ENCODE data around the gene TCF20. TPM values are rescaled to one million over a fixed set of nuclear protein-coding genes. Genes with fewer than 3 reads are reported as not detected.

Gene TCF20
- total and polyA plus RNA-seq, 2 experiments from 2014 or later = 5.9 to 34.3 TPM

DNA sequence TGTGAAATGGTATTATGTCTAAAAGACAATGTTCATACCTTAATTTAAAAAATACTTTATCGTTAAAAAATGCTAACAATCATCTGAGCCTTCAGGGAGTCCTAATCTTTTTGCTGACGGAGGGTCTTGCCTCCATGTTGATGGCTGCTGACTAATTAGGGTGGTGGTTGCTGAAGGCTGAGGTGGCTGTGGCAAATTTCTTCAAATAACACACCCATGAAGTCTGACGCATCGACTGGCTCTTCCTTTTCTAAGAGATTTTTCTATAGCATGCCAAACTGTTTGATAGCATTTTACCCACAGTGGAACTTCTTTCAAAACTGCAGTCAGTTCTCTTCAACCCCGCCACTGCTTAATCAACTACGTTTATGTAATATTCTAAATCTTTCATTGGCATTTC lies 33.6 kb downstream of the TCF20 start:
- H3K4me2 ChIP-seq = no peak overlapping the region
- no peaks in the 10 kb centered on the region for H3K4me1 ChIP-seq (ENCODE audit: insufficient read depth)
- no peaks in the 10 kb centered on the region for H3K36me3 ChIP-seq (replicated peaks; ENCODE audit: insufficient read depth, low read depth)
- 98% methylated on average over 6 of the region's 6 CpGs for WGBS (ENCODE audit: low lambda C conversion rate, missing lambda C conversion rate)
- no peaks in the 10 kb centered on the region for H3K9me3 ChIP-seq (ENCODE audit: low read depth)
- H3K27me3 ChIP-seq = no peaks in the 10 kb centered on the region
- DNase-seq (ENCODE audit: low spot score) = no peak
- H3K79me2 ChIP-seq = peaks cover 100% of the 10 kb centered on the region
- TF ChIP-seq EZH2 (IDR thresholded peaks at IDR 0.05; ENCODE audit: borderline replicate concordance) (no peak), EZH2phosphoT487 (IDR thresholded peaks at IDR 0.05; ENCODE audit: low read depth, severe bottlenecking, unreplicated experiment) (no peak)
- TF ChIP-seq, protein P1, sequence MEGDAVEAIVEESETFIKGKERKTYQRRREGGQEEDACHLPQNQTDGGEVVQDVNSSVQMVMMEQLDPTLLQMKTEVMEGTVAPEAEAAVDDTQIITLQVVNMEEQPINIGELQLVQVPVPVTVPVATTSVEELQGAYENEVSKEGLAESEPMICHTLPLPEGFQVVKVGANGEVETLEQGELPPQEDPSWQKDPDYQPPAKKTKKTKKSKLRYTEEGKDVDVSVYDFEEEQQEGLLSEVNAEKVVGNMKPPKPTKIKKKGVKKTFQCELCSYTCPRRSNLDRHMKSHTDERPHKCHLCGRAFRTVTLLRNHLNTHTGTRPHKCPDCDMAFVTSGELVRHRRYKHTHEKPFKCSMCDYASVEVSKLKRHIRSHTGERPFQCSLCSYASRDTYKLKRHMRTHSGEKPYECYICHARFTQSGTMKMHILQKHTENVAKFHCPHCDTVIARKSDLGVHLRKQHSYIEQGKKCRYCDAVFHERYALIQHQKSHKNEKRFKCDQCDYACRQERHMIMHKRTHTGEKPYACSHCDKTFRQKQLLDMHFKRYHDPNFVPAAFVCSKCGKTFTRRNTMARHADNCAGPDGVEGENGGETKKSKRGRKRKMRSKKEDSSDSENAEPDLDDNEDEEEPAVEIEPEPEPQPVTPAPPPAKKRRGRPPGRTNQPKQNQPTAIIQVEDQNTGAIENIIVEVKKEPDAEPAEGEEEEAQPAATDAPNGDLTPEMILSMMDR (IDR thresholded peaks at IDR 0.05; ENCODE audit: poor library complexity) = no peak
- H3K27ac ChIP-seq = no peak overlapping the region
- no peak overlapping the region for H2AFZ ChIP-seq
- H4K20me1 ChIP-seq (ENCODE audit: insufficient read depth, poor library complexity, severe bottlenecking) = peaks cover 17% of the 10 kb centered on the region
- H3K4me3 ChIP-seq = no peak overlapping the region
- H3K9me2 ChIP-seq (replicated peaks; ENCODE audit: insufficient read depth) = no peaks in the 10 kb centered on the region

DNA sequence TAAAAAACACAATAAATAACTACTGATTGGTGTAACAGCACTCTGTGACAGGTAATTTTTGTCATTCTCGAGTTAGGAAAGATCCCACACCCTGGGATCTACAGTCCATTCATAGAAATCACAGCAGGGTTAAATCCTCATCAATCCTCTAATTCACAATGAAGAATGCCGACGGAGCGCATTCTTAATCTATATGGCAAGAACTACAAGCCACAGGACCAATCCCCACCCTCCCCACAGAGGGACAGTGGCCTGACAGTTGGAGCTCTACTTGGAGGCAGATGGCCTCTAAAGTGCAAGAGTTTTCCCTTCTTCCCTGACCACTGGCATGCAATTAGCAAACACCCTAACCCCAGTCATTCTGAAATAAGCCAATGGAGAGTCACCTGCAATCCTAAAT lies 34.2 kb downstream of the TCF20 start:
- H4K20me1 ChIP-seq (ENCODE audit: insufficient read depth, poor library complexity, severe bottlenecking) = peaks cover 17% of the 10 kb centered on the region
- no peak overlapping the region for H3K4me2 ChIP-seq
- H3K79me2 ChIP-seq = peaks cover 98% of the 10 kb centered on the region
- H2AFZ ChIP-seq = no peak overlapping the region
- H3K9me3 ChIP-seq (ENCODE audit: low read depth) = no peaks in the 10 kb centered on the region
- H3K36me3 ChIP-seq (replicated peaks; ENCODE audit: insufficient read depth, low read depth) = no peaks in the 10 kb centered on the region
- H3K4me1 ChIP-seq (ENCODE audit: insufficient read depth) = no peaks in the 10 kb centered on the region
- DNase-seq (ENCODE audit: low spot score) = no peak
- TF ChIP-seq EZH2phosphoT487 (IDR thresholded peaks at IDR 0.05; ENCODE audit: low read depth, severe bottlenecking, unreplicated experiment) (no peak), EZH2 (IDR thresholded peaks at IDR 0.05; ENCODE audit: borderline replicate concordance) (no peak)
- TF ChIP-seq, protein P1 (IDR thresholded peaks at IDR 0.05; ENCODE audit: poor library complexity) = no peak
- H3K9me2 ChIP-seq (replicated peaks; ENCODE audit: insufficient read depth) = no peaks in the 10 kb centered on the region
- no peak overlapping the region for H3K4me3 ChIP-seq
- no peak overlapping the region for H3K27ac ChIP-seq
- 93% methylated on average over 4 of the region's 4 CpGs for WGBS (ENCODE audit: low lambda C conversion rate, missing lambda C conversion rate)
- H3K27me3 ChIP-seq = no peaks in the 10 kb centered on the region

DNA sequence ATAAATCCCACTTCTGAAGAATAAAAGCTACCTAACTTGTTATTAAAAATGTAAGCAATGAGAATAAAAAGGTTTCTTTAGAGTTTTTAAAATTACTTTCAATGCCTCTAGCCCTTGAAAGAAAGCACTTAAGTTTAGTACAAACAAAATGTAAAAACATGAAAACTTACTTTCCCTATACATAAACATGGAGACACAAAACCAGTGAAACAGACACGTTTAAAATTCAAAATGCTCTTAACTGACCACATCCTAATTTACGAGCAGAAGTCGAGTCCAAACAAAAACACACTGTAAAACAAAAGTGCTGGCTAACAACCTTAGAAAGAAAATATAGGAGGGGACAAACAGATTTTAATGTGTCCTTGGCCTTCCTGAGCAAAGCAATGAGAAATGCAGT lies 36.6 kb downstream of the TCF20 start:
- no peak for DNase-seq (ENCODE audit: low spot score)
- H3K4me3 ChIP-seq = no peak overlapping the region
- H3K4me2 ChIP-seq = no peak overlapping the region
- no peaks in the 10 kb centered on the region for H3K36me3 ChIP-seq (replicated peaks; ENCODE audit: insufficient read depth, low read depth)
- no peaks in the 10 kb centered on the region for H3K9me2 ChIP-seq (replicated peaks; ENCODE audit: insufficient read depth)
- H3K27me3 ChIP-seq = no peaks in the 10 kb centered on the region
- TF ChIP-seq, protein P1 (IDR thresholded peaks at IDR 0.05; ENCODE audit: poor library complexity) = no peak
- TF ChIP-seq EZH2 (IDR thresholded peaks at IDR 0.05; ENCODE audit: borderline replicate concordance) (no peak), EZH2phosphoT487 (IDR thresholded peaks at IDR 0.05; ENCODE audit: low read depth, severe bottlenecking, unreplicated experiment) (no peak)
- H3K9me3 ChIP-seq (ENCODE audit: low read depth) = no peaks in the 10 kb centered on the region
- H3K4me1 ChIP-seq (ENCODE audit: insufficient read depth) = peaks cover 13% of the 10 kb centered on the region
- peaks cover 98% of the 10 kb centered on the region for H3K79me2 ChIP-seq
- H2AFZ ChIP-seq = no peak overlapping the region
- peaks cover 31% of the 10 kb centered on the region for H4K20me1 ChIP-seq (ENCODE audit: insufficient read depth, poor library complexity, severe bottlenecking)
- WGBS (ENCODE audit: low lambda C conversion rate, missing lambda C conversion rate) = 56% methylated on average over 3 of the region's 3 CpGs
- no peak overlapping the region for H3K27ac ChIP-seq

DNA sequence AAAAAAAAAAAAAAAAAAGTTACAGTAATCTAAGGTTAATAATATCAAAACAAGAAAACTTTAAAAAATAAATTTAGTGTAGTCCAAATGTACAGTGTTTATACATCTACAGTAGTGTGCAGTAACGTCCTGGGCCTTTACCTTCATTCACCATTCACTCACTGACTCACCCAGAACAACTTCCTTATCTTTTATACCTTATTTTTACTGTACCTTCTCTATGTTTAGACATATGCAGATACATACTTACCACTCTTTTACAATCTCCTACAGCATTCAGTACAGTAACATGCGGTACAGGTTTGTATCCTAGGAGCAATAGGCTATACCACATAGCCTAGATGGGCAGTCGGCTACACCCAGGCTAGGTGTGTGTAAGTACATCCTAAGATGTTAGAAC lies 38.5 kb downstream of the TCF20 start:
- no peak for TF ChIP-seq EZH2phosphoT487 (IDR thresholded peaks at IDR 0.05; ENCODE audit: low read depth, severe bottlenecking, unreplicated experiment)
- no peak for TF ChIP-seq EZH2 (IDR thresholded peaks at IDR 0.05; ENCODE audit: borderline replicate concordance)
- TF ChIP-seq, protein P1 (IDR thresholded peaks at IDR 0.05; ENCODE audit: poor library complexity) = no peak
- Histone ChIP-seq H3K9me3 (ENCODE audit: low read depth) (no peaks in the 10 kb centered on the region), H3K9me2 (replicated peaks; ENCODE audit: insufficient read depth) (no peaks in the 10 kb centered on the region), H3K4me3 (no peak overlapping the region), H3K27ac (no peak overlapping the region), H3K27me3 (no peaks in the 10 kb centered on the region), H3K79me2 (peaks cover 98% of the 10 kb centered on the region), H3K4me2 (no peak overlapping the region), H3K4me1 (ENCODE audit: insufficient read depth) (peaks cover 20% of the 10 kb centered on the region), H2AFZ (no peak overlapping the region), H3K36me3 (replicated peaks; ENCODE audit: insufficient read depth, low read depth) (no peaks in the 10 kb centered on the region), H4K20me1 (ENCODE audit: insufficient read depth, poor library complexity, severe bottlenecking) (peaks cover 51% of the 10 kb centered on the region)
- DNase-seq (ENCODE audit: low spot score) = no peak
- 87% methylated on average over 3 of the region's 3 CpGs for WGBS (ENCODE audit: low lambda C conversion rate, missing lambda C conversion rate)

All from hepatocyte (in vitro differentiated cells).